MM.1S (cell line): Measurements from ENCODE around the gene TYW3.

Source experiments
- DNase-seq: peaks from one replicate; pipeline ENCODE4 v3.0.0-alpha.2; 2015
- H2AFZ ChIP-seq: fragments of 300-600 bp; sonication (generic); 2 replicates; pipeline ENCODE4 v1.6.0; 2016; ENCODE audit warnings: antibody characterized with exemption, low read length
- H3F3A ChIP-seq: fragments of 300-600 bp; sonication (generic); 2 replicates; pipeline ENCODE4 v1.6.1; 2016; ENCODE audit warnings: mild to moderate bottlenecking, antibody characterized with exemption, low read length, moderate library complexity, mixed read lengths; ENCODE audit not compliant: insufficient read depth
- H3K27ac ChIP-seq: fragments of 300-600 bp; sonication (generic); 2 replicates; pipeline ENCODE4 v1.5.1; 2016; ENCODE audit warnings: mild to moderate bottlenecking, low read length
- H3K27me3 ChIP-seq: fragments of 300-600 bp; sonication (generic); replicated peaks from 2 replicates; pipeline ENCODE4 v1.6.0; 2016; ENCODE audit warnings: low read length; ENCODE audit not compliant: insufficient read depth
- H3K36me3 ChIP-seq: fragments of 300-600 bp; sonication (generic); replicated peaks from 2 replicates; pipeline ENCODE4 v1.6.1; 2016; ENCODE audit warnings: mild to moderate bottlenecking, low read length, mixed read lengths; ENCODE audit not compliant: insufficient read depth
- H3K4me1 ChIP-seq: fragments of 300-600 bp; sonication (generic); 2 replicates; pipeline ENCODE4 v1.6.1; 2016; ENCODE audit warnings: low read length, mixed read lengths
- H3K4me2 ChIP-seq: fragments of 300-600 bp; sonication (generic); 2 replicates; pipeline ENCODE4 v1.6.0; 2016; ENCODE audit warnings: low read depth, low read length
- H3K4me3 ChIP-seq: fragments of 300-600 bp; sonication (generic); 2 replicates; pipeline ENCODE4 v1.5.1; 2016; ENCODE audit warnings: low read length, mixed read lengths
- H3K79me2 ChIP-seq: fragments of 300-600 bp; sonication (generic); 2 replicates; pipeline ENCODE4 v1.6.1; 2016; ENCODE audit warnings: mixed run types, low read length, mixed read lengths
- H3K9ac ChIP-seq: fragments of 300-600 bp; sonication (generic); 2 replicates; pipeline ENCODE4 v1.6.1; 2016; ENCODE audit warnings: low read length, mixed read lengths
- H3K9me2 ChIP-seq: fragments of 300-600 bp; sonication (generic); replicated peaks from 2 replicates; pipeline ENCODE4 v1.6.1; 2016; ENCODE audit warnings: mild to moderate bottlenecking, low read length, mixed read lengths; ENCODE audit not compliant: insufficient read depth
- H3K9me3 ChIP-seq: fragments of 300-600 bp; sonication (generic); replicated peaks from 2 replicates; pipeline ENCODE4 v1.6.1; 2016; ENCODE audit warnings: mild to moderate bottlenecking, low read length, mixed read lengths; ENCODE audit not compliant: insufficient read depth
- H4K20me1 ChIP-seq: fragments of 300-600 bp; sonication (generic); 2 replicates; pipeline ENCODE4 v1.6.1; 2016; ENCODE audit warnings: mild to moderate bottlenecking, low read length, moderate library complexity, mixed read lengths; ENCODE audit not compliant: insufficient read depth
- EZH2 ChIP-seq: fragments of 300-600 bp; sonication (generic); optimal IDR thresholded peaks from 2 replicates; pipeline ENCODE3; 2017; ENCODE audit warnings: low read depth, mild to moderate bottlenecking, antibody characterized with exemption, low read length, mixed read lengths
- EZH2phosphoT487 ChIP-seq: fragments of 300-600 bp; sonication (generic); IDR thresholded peaks from 2 replicates; pipeline ENCODE4 v1.6.1; 2018; ENCODE audit warnings: antibody characterized with exemption, low read length
- TF ChIP-seq, protein P1 (sequence below): fragments of 300-600 bp; sonication (generic); IDR thresholded peaks from 2 replicates; pipeline ENCODE4 v1.5.1; 2016; ENCODE audit warnings: antibody characterized with exemption, low read length, mixed read lengths

TYW3 gene

DNA sequence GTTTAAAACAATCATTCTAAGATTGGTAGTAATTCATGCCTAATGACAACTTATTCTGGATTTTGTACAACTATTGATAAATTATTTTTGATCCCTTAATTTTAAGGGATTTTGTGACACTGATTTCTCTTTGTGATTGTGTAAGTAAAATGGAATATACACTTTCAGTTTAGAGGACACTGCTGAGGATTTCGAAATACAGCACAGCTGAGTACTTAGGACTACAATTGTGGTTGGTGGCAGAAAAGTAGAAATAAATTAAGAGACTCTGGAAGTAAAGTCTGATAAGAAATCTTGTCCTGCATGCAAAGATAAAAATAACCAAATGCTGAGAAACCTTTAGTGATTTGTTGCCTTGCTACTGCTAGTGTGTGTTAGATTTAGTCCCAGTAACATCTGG lies 40.0 kb downstream of the TYW3 start:
- Histone ChIP-seq H3K4me2 (no peak overlapping the region), H2AFZ (no peak overlapping the region)
- TF ChIP-seq EZH2phosphoT487 (no peak), EZH2 (no peak)
- TF ChIP-seq, protein P1, sequence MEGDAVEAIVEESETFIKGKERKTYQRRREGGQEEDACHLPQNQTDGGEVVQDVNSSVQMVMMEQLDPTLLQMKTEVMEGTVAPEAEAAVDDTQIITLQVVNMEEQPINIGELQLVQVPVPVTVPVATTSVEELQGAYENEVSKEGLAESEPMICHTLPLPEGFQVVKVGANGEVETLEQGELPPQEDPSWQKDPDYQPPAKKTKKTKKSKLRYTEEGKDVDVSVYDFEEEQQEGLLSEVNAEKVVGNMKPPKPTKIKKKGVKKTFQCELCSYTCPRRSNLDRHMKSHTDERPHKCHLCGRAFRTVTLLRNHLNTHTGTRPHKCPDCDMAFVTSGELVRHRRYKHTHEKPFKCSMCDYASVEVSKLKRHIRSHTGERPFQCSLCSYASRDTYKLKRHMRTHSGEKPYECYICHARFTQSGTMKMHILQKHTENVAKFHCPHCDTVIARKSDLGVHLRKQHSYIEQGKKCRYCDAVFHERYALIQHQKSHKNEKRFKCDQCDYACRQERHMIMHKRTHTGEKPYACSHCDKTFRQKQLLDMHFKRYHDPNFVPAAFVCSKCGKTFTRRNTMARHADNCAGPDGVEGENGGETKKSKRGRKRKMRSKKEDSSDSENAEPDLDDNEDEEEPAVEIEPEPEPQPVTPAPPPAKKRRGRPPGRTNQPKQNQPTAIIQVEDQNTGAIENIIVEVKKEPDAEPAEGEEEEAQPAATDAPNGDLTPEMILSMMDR, result no peak

DNA sequence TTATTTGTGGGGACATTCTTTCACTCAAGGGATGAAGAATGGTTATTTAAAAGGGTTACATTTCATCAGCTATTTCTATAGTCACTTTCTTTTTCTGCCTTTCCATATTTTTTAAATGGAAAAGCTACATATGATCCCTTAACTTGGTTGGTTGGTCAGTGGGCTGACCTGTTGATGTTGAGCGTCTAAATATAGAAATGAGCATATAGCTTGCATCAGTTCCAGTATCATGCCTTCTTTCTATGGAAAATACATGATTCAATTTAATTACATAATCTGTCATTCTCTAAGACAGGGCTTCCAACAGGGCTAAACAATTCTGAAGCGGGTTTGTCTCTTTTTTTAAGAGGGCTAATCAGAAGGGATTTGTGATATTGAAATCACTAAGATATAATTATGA lies 40.6 kb downstream of the TYW3 start:
- H3K9me3 ChIP-seq, result no peaks in the 10 kb centered on the region
- H3K79me2 ChIP-seq, result no peaks in the 10 kb centered on the region
- no peaks in the 10 kb centered on the region for H4K20me1 ChIP-seq
- H3K4me1 ChIP-seq, result no peaks in the 10 kb centered on the region
- no peak overlapping the region for H3K27ac ChIP-seq
- TF ChIP-seq, protein P1, result no peak
- TF ChIP-seq EZH2, result no peak
- no peak for TF ChIP-seq EZH2phosphoT487
- H3K4me2 ChIP-seq, result no peak overlapping the region
- H3K36me3 ChIP-seq, result no peaks in the 10 kb centered on the region
- H3F3A ChIP-seq, result no peaks in the 10 kb centered on the region
- no peak for DNase-seq
- no peaks in the 10 kb centered on the region for H3K27me3 ChIP-seq
- H3K4me3 ChIP-seq, result no peak overlapping the region
- no peak overlapping the region for H3K9ac ChIP-seq
- no peak overlapping the region for H2AFZ ChIP-seq
- no peaks in the 10 kb centered on the region for H3K9me2 ChIP-seq

More for the DNA sequence above, 40.0 kb downstream of the TYW3 start:
- H3K9me3 ChIP-seq, result no peaks in the 10 kb centered on the region
- no peaks in the 10 kb centered on the region for H3K27me3 ChIP-seq
- H3K27ac ChIP-seq, result no peak overlapping the region
- DNase-seq, result no peak
- no peaks in the 10 kb centered on the region for H3K9me2 ChIP-seq
- no peaks in the 10 kb centered on the region for H3K79me2 ChIP-seq
- H3K4me3 ChIP-seq, result no peak overlapping the region
- H3F3A ChIP-seq, result no peaks in the 10 kb centered on the region
- H3K9ac ChIP-seq, result no peak overlapping the region
- H3K36me3 ChIP-seq, result no peaks in the 10 kb centered on the region
- no peaks in the 10 kb centered on the region for H4K20me1 ChIP-seq
- H3K4me1 ChIP-seq, result no peaks in the 10 kb centered on the region

DNA sequence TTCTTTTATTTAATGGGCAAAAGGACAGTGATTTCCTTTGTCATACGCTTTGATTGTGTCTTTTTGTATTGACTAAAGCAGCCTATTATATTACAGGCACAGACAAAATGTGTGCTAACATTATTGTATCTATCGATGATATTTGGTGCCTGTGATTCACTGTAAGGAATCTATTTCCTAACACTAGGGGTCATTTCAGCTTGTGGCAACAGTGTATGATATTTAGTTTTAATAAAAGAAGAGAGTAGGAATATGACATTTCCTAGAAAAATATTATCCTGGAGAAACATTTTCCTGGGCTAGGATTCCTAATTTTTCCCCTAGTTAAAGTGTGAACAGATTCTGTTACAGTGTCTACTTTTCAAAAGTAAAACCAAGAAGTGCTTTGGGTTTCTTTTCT lies 42.8 kb downstream of the TYW3 start:
- TF ChIP-seq, protein P1, result no peak
- TF ChIP-seq EZH2phosphoT487 (no peak), EZH2 (no peak)
- H2AFZ ChIP-seq, result no peak overlapping the region

More for the DNA sequence above, 42.8 kb downstream of the TYW3 start:
- Histone ChIP-seq H3K9me2 (no peaks in the 10 kb centered on the region), H3K27me3 (no peaks in the 10 kb centered on the region), H3K9ac (no peak overlapping the region), H3K36me3 (no peaks in the 10 kb centered on the region), H3K9me3 (no peaks in the 10 kb centered on the region), H3K4me2 (no peak overlapping the region), H4K20me1 (no peaks in the 10 kb centered on the region), H3K4me1 (peaks cover 5% of the 10 kb centered on the region), H3K79me2 (no peaks in the 10 kb centered on the region), H3K4me3 (no peak overlapping the region), H3F3A (no peaks in the 10 kb centered on the region), H3K27ac (no peak overlapping the region)
- DNase-seq, result no peak
